H9 (cell line): ENCODE results near the gene STAMBPL1. TPM values are rescaled to one million over a fixed set of nuclear protein-coding genes. Genes with fewer than 3 reads are reported as not detected.
A peak's percentile ranks its signal among the peaks of the same experiment; 100 is the strongest.

Experiments
- DNase-seq: peaks from one replicate; pipeline ENCODE4 v3.0.0-alpha.2; 2017
- H2AFZ ChIP-seq: one replicate; pipeline ENCODE4 v1.6.1; 2013; ENCODE audit warnings: mild to moderate bottlenecking, low read length, control low read depth, moderate library complexity
- H2AK5ac ChIP-seq: 2 replicates; pipeline ENCODE4 v1.6.1; 2013; ENCODE audit warnings: low read length, control low read depth, mixed read lengths; ENCODE audit not compliant: insufficient read length
- H2BK120ac ChIP-seq: one replicate; pipeline ENCODE4 v1.6.1; 2013; ENCODE audit warnings: low read depth, mild to moderate bottlenecking, low read length, control low read depth, inconsistent platforms; ENCODE audit not compliant: poor library complexity, severe bottlenecking
- H2BK12ac ChIP-seq: 2 replicates; pipeline ENCODE4 v1.6.1; 2013; ENCODE audit warnings: low read length, control low read depth, mixed read lengths, low read depth; ENCODE audit not compliant: insufficient read length
- H2BK15ac ChIP-seq: 2 replicates; pipeline ENCODE4 v1.6.1; 2013; ENCODE audit warnings: low read depth, low read length, control low read depth
- H2BK20ac ChIP-seq: one replicate; pipeline ENCODE4 v1.6.1; 2013; ENCODE audit warnings: low read depth, mild to moderate bottlenecking, low read length, control low read depth, inconsistent platforms; ENCODE audit not compliant: poor library complexity, severe bottlenecking
- H2BK5ac ChIP-seq: 2 replicates; pipeline ENCODE4 v1.6.1; 2013; ENCODE audit warnings: low read length, control low read depth, mixed read lengths; ENCODE audit not compliant: insufficient read length
- H3K14ac ChIP-seq: 2 replicates; pipeline ENCODE4 v1.6.1; 2013; ENCODE audit warnings: low read length, control low read depth; ENCODE audit not compliant: insufficient read depth
- H3K18ac ChIP-seq: 2 replicates; pipeline ENCODE4 v1.6.1; 2013; ENCODE audit warnings: low read depth, mild to moderate bottlenecking, mixed read lengths, low read length, control low read depth; ENCODE audit not compliant: insufficient read length
- H3K23ac ChIP-seq: 2 replicates; pipeline ENCODE4 v1.6.1; 2013; ENCODE audit warnings: low read length, control low read depth, mixed read lengths, low read depth; ENCODE audit not compliant: insufficient read length
- H3K23me2 ChIP-seq: 2 replicates; pipeline ENCODE4 v1.6.1; 2013; ENCODE audit warnings: low read depth, mild to moderate bottlenecking, mixed read lengths, low read length, control low read depth; ENCODE audit not compliant: insufficient read length, poor library complexity, severe bottlenecking
- H3K27ac ChIP-seq: 2 replicates; pipeline ENCODE4 v1.5.1; 2013; ENCODE audit warnings: low read length, control low read depth, mixed read lengths, low read depth; ENCODE audit not compliant: insufficient read length
- H3K27me3 ChIP-seq: 2 replicates; pipeline ENCODE4 v1.6.1; 2013; ENCODE audit warnings: low read length, control low read depth, inconsistent platforms; ENCODE audit not compliant: insufficient read depth
- H3K4ac ChIP-seq: 2 replicates; pipeline ENCODE4 v1.6.1; 2013; ENCODE audit warnings: low read depth, mild to moderate bottlenecking, control low read depth, inconsistent platforms, low read length, moderate library complexity
- H3K4me1 ChIP-seq: 2 replicates; pipeline ENCODE4 v1.6.1; 2013; ENCODE audit warnings: low read length, control low read depth, inconsistent platforms; ENCODE audit not compliant: insufficient read depth
- H3K4me2 ChIP-seq: 2 replicates; pipeline ENCODE4 v1.6.1; 2013; ENCODE audit warnings: low read length, control low read depth, mixed read lengths; ENCODE audit not compliant: insufficient read length, insufficient read depth
- H3K56ac ChIP-seq: 2 replicates; pipeline ENCODE4 v1.6.1; 2013; ENCODE audit warnings: low read depth, mild to moderate bottlenecking, mixed read lengths, low read length, control low read depth; ENCODE audit not compliant: insufficient read length
- H3K79me1 ChIP-seq: 2 replicates; pipeline ENCODE4 v1.6.1; 2013; ENCODE audit warnings: low read depth, mild to moderate bottlenecking, moderate library complexity, low read length, control low read depth, inconsistent platforms; ENCODE audit not compliant: insufficient read depth, poor library complexity, severe bottlenecking
- H3K79me2 ChIP-seq: 2 replicates; pipeline ENCODE4 v1.6.1; 2013; ENCODE audit warnings: low read length, control low read depth, inconsistent platforms; ENCODE audit not compliant: insufficient read depth
- H3K9ac ChIP-seq: 2 replicates; pipeline ENCODE4 v1.6.1; 2013; ENCODE audit warnings: low read length, control low read depth, mixed read lengths; ENCODE audit not compliant: insufficient read length; ENCODE audit errors: extremely low read depth
- H3K9me3 ChIP-seq: one replicate; pipeline ENCODE4 v1.6.1; 2013; ENCODE audit warnings: low read depth, low read length, inconsistent platforms; ENCODE audit not compliant: control insufficient read depth
- H3T11ph ChIP-seq: one replicate; pipeline ENCODE4 v1.6.1; 2013; ENCODE audit warnings: mild to moderate bottlenecking, low read length, control low read depth, inconsistent platforms
- H4K20me1 ChIP-seq: one replicate; pipeline ENCODE4 v1.6.1; 2013; ENCODE audit not compliant: control insufficient read depth, insufficient read length, insufficient read depth
- H4K5ac ChIP-seq: 2 replicates; pipeline ENCODE4 v1.6.1; 2013; ENCODE audit warnings: low read depth, mild to moderate bottlenecking, mixed read lengths, low read length, control low read depth; ENCODE audit not compliant: insufficient read length
- H4K8ac ChIP-seq: replicated peaks from 2 replicates; pipeline ENCODE4 v1.6.1; 2013; ENCODE audit warnings: low read length, control low read depth, mixed read lengths, low read depth; ENCODE audit not compliant: insufficient read length
- H4K91ac ChIP-seq: 2 replicates; pipeline ENCODE4 v1.6.1; 2013; ENCODE audit warnings: low read depth, mild to moderate bottlenecking, moderate library complexity, mixed read lengths, low read length, control low read depth; ENCODE audit not compliant: insufficient read length
- H3K27ac Mint-ChIP-seq, 3 experiments: 2 replicates in 2 of 3; 3 replicates in 1 of 3; pipeline ENCODE4 v1.8.0; 2020 to 2021; ENCODE audit warnings: mixed read lengths in 3 of 3, mild to moderate bottlenecking in 1 of 3, moderate library complexity in 1 of 3
- H3K27me3 Mint-ChIP-seq: 2 replicates; pipeline ENCODE4 v1.8.0; 2021; ENCODE audit warnings: low read depth, mild to moderate bottlenecking, moderate library complexity, mixed read lengths
- H3K36me3 Mint-ChIP-seq, 3 experiments: 2 replicates in 2 of 3; 3 replicates in 1 of 3; pipeline ENCODE4 v1.8.0; 2020 to 2021; ENCODE audit warnings: low read depth in 3 of 3, mixed read lengths in 3 of 3; ENCODE audit not compliant: insufficient read depth in 1 of 3
- H3K4me1 Mint-ChIP-seq, 2 experiments: 2 replicates each; pipeline ENCODE4 v1.8.0; 2020; ENCODE audit warnings: mixed read lengths in 2 of 2
- H3K4me3 Mint-ChIP-seq, 2 experiments: 2 replicates in 1 of 2; 3 replicates in 1 of 2; pipeline ENCODE4 v1.8.0; 2020 to 2021; ENCODE audit warnings: mild to moderate bottlenecking in 2 of 2, mixed read lengths in 2 of 2, moderate library complexity in 1 of 2
- H3K9me3 Mint-ChIP-seq, 2 experiments: 2 replicates in 1 of 2; 3 replicates in 1 of 2; pipeline ENCODE4 v1.8.0; 2020; ENCODE audit warnings: mild to moderate bottlenecking in 2 of 2, mixed read lengths in 2 of 2, moderate library complexity in 1 of 2
- CTCF ChIP-seq: fragments of 200-600 bp; sonication (generic); conservative IDR thresholded peaks from 3 replicates; pipeline ENCODE4 v1.8.0; 2021; ENCODE audit warnings: antibody characterized with exemption, mild to moderate bottlenecking
- WGBS: extraction: QIAGEN DNeasy Blood & Tissue Kit; methylation state at CpG from one replicate; pipeline ENCODE4 v1.1.7; 2013; ENCODE audit warnings: missing lambda C conversion rate, low lambda C conversion rate, mixed read lengths; ENCODE audit not compliant: insufficient read length; ENCODE audit errors: extremely low coverage; 5-methylcytosine and 5-hydroxymethylcytosine counted together
- total RNA-seq: library from RNA; stranded (reverse); gene quantifications from 2 replicates; pipeline ENCODE4 v1.2.1, GENCODE V29; 2021

The STAMBPL1 gene
- total RNA-seq, 1 experiment from 2014 or later, result 3.2 TPM

DNA sequence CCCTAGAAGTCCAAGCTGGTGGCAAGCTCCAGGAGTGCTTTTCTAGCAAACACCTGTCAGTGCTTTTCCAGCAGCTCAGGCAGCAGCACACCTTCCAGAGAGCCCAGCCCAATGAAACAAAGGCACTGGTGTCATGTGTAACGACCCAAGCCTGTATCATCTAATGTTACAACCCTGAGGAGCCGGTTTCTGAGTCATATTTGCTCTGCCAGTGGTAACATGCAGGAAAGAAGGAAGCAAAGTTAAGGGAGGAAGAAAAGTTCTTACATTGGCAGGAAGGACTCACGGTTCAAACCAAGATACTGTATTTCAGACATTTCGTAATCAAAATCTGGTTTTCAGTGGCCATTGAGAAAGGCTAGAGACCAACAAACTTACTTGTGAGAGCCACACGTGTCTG lies 28.3 kb upstream of the STAMBPL1 start, which contains the start of gene ANKRD22:
TSS of gene ANKRD22 (minus strand) at position 139 of the 400 bp plus-strand sequence. CDS start 237 bp downstream, outside the sequence.
- H3K4me2 ChIP-seq, result no peak within 1 kb of the TSS
- no peak within 1 kb of the TSS for H3K14ac ChIP-seq
- no peak within 1 kb of the TSS for H2BK120ac ChIP-seq
- peak; percentile 47 for DNase-seq
- no peak within 1 kb of the TSS for H4K5ac ChIP-seq
- no peak within 1 kb of the TSS for H3K4ac ChIP-seq
- H3T11ph ChIP-seq, result no peak within 1 kb of the TSS
- H2AFZ ChIP-seq, result peak within 1 kb of the TSS; percentile 80
- H3K56ac ChIP-seq, result no peak within 1 kb of the TSS
- H3K36me3 Mint-ChIP-seq, result no peaks in the 10 kb centered on the region
- H3K27me3 ChIP-seq, result no peaks in the 10 kb centered on the region
- WGBS, result no CpG with 5 or more reads among the region's 5 CpGs
- no peak for TF ChIP-seq CTCF
- H3K23ac ChIP-seq, result no peak within 1 kb of the TSS
- H2BK5ac ChIP-seq, result no peak within 1 kb of the TSS
- no peaks in the 10 kb centered on the region; the same call in none of the 2 replicates for H3K4me1 ChIP-seq
- H4K8ac ChIP-seq, result no peak within 1 kb of the TSS
- H4K20me1 ChIP-seq, result no peaks in the 10 kb centered on the region
- H3K27ac Mint-ChIP-seq, result no peak within 1 kb of the TSS
- H2BK20ac ChIP-seq, result no peak within 1 kb of the TSS
- no peak within 1 kb of the TSS for H3K9ac ChIP-seq
- H3K79me2 ChIP-seq, result no peaks in the 10 kb centered on the region
- no peaks in the 10 kb centered on the region for H3K27me3 Mint-ChIP-seq
- H3K9me3 Mint-ChIP-seq, result no peaks in the 10 kb centered on the region
- no peak within 1 kb of the TSS for H4K91ac ChIP-seq
- H2AK5ac ChIP-seq, result no peak within 1 kb of the TSS
- no peaks in the 10 kb centered on the region for H3K79me1 ChIP-seq
- no peaks in the 10 kb centered on the region for H3K9me3 ChIP-seq
- H2BK12ac ChIP-seq, result no peak within 1 kb of the TSS
- H3K4me1 Mint-ChIP-seq, result peaks cover 15 to 17% of the 10 kb centered on the region in 2 experiments
- H2BK15ac ChIP-seq, result no peak within 1 kb of the TSS
- no peak within 1 kb of the TSS for H3K18ac ChIP-seq
- H3K23me2 ChIP-seq, result no peaks in the 10 kb centered on the region
- no peak within 1 kb of the TSS for H3K4me3 Mint-ChIP-seq
- H3K27ac ChIP-seq, result no peak within 1 kb of the TSS
